Right lobe of liver (tissue), 4 donors: ENCODE measurements around the gene MARS2.

Source experiments
- POLR2A ChIP-seq: fragments of 450-650 bp; IDR thresholded peaks from one replicate; pipeline ENCODE4 v1.6.1; 2017; ENCODE audit warnings: antibody characterized with exemption, mild to moderate bottlenecking
- TF ChIP-seq, protein P1 (sequence below), 4 donors: fragments of 200-600 bp in 3 of 4; fragments of 450-650 bp in 1 of 4; IDR thresholded peaks; one replicate each; pipeline versions ENCODE4 v1.5.1 to v1.8.0; 2016 to 2022; ENCODE audit warnings: antibody characterized with exemption in 4 of 4, mild to moderate bottlenecking in 2 of 4
- donor health status: DM: no; HTN: no; CAD: no.
- donor health status: DM: no; HTN: no; CAD: no.
- donor health status: DM: no; HTN: yes; CAD: no.

DNA sequence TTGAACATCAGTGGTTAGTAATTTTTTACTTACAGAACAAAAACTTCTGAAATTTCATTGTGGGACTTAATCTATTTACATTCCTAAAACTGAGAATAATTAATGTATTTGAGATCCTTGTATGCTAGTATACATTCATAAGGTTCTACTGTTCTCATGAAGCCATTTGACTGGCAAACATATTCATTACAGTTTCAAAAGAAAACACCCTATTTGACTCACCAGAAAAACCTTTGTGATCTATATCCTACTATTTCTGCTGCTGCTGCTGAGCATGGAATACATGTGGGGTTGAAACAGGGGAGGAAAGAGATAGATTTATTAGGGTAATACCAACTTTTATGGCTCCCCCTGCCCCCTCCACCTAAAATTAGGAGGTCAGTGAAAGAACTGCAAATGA is 21.8 kb downstream of the MARS2 start:
- no peak for TF ChIP-seq POLR2A
- TF ChIP-seq, protein P1, sequence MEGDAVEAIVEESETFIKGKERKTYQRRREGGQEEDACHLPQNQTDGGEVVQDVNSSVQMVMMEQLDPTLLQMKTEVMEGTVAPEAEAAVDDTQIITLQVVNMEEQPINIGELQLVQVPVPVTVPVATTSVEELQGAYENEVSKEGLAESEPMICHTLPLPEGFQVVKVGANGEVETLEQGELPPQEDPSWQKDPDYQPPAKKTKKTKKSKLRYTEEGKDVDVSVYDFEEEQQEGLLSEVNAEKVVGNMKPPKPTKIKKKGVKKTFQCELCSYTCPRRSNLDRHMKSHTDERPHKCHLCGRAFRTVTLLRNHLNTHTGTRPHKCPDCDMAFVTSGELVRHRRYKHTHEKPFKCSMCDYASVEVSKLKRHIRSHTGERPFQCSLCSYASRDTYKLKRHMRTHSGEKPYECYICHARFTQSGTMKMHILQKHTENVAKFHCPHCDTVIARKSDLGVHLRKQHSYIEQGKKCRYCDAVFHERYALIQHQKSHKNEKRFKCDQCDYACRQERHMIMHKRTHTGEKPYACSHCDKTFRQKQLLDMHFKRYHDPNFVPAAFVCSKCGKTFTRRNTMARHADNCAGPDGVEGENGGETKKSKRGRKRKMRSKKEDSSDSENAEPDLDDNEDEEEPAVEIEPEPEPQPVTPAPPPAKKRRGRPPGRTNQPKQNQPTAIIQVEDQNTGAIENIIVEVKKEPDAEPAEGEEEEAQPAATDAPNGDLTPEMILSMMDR (IDR thresholded peaks at IDR 0.05) = no peak
